ENCODE data around the gene FAT1.

The FAT1 gene

GRCh38 chr4:186657764-186658163 is 65.9 kb downstream of the FAT1 start:
- H3K9me3 Mint-ChIP-seq, result no peaks in the 10 kb centered on the region
- no peak overlapping the region for H3K27ac Mint-ChIP-seq
- DNase-seq (ENCODE audit: low spot score in 2 of 2) (no peak), ATAC-seq (ENCODE audit: low read depth) (no peak)
- no peak overlapping the region for H3K4me3 Mint-ChIP-seq
- H3K27me3 Mint-ChIP-seq, result no peaks in the 10 kb centered on the region
- H3K4me1 Mint-ChIP-seq, result no peaks in the 10 kb centered on the region
- H3K36me3 Mint-ChIP-seq, result no peaks in the 10 kb centered on the region

GRCh38 chr4:186653969-186654368 is 69.7 kb downstream of the FAT1 start:
- Mint-ChIP-seq H3K9me3 (no peaks in the 10 kb centered on the region), H3K27me3 (no peaks in the 10 kb centered on the region), H3K27ac (no peak overlapping the region), H3K4me1 (no peaks in the 10 kb centered on the region), H3K4me3 (no peak overlapping the region), H3K36me3 (no peaks in the 10 kb centered on the region)
- DNase-seq (ENCODE audit: low spot score in 2 of 2) (no peak), ATAC-seq (ENCODE audit: low read depth) (no peak)

GRCh38 chr4:186651624-186652023 is 72.0 kb downstream of the FAT1 start:
- H3K4me1 Mint-ChIP-seq, result no peaks in the 10 kb centered on the region
- ATAC-seq (ENCODE audit: low read depth) (no peak), DNase-seq (ENCODE audit: low spot score in 2 of 2) (no peak)
- no peaks in the 10 kb centered on the region for H3K36me3 Mint-ChIP-seq
- H3K27me3 Mint-ChIP-seq, result no peaks in the 10 kb centered on the region
- H3K9me3 Mint-ChIP-seq, result no peaks in the 10 kb centered on the region
- H3K4me3 Mint-ChIP-seq, result no peak overlapping the region
- H3K27ac Mint-ChIP-seq, result no peak overlapping the region

- no peak for DNase-seq (ENCODE audit: low spot score in 2 of 2)
- H3K27me3 Mint-ChIP-seq, result no peaks in the 10 kb centered on the region
- H3K27ac Mint-ChIP-seq, result no peak overlapping the region
- H3K36me3 Mint-ChIP-seq, result no peaks in the 10 kb centered on the region
- no peak overlapping the region for H3K4me3 Mint-ChIP-seq
- H3K4me1 Mint-ChIP-seq, result no peaks in the 10 kb centered on the region
- ATAC-seq (ENCODE audit: low read depth), result no peak
- no peaks in the 10 kb centered on the region for H3K9me3 Mint-ChIP-seq
Measured at GRCh38 chr4:186651181-186651603, 72.5 kb downstream of the FAT1 start.

- Mint-ChIP-seq H3K4me3 (no peak overlapping the region), H3K4me1 (no peaks in the 10 kb centered on the region), H3K27ac (no peak overlapping the region), H3K36me3 (no peaks in the 10 kb centered on the region), H3K9me3 (peaks cover 1% of the 10 kb centered on the region), H3K27me3 (no peaks in the 10 kb centered on the region)
- DNase-seq (ENCODE audit: low spot score in 2 of 2), result no peak
- ATAC-seq (ENCODE audit: low read depth), result no peak
Measured at GRCh38 chr4:186650401-186651180, 73.1 kb downstream of the FAT1 start.

GRCh38 chr4:186647821-186648220 is 75.8 kb downstream of the FAT1 start:
- DNase-seq (ENCODE audit: low spot score in 2 of 2), result no peak
- no peaks in the 10 kb centered on the region for H3K27me3 Mint-ChIP-seq

GRCh38 chr4:186644737-186645261 is 78.9 kb downstream of the FAT1 start:
- Mint-ChIP-seq H3K4me1 (no peaks in the 10 kb centered on the region), H3K27me3 (no peaks in the 10 kb centered on the region), H3K27ac (no peak overlapping the region), H3K9me3 (peaks cover 1% of the 10 kb centered on the region), H3K4me3 (no peak overlapping the region), H3K36me3 (no peaks in the 10 kb centered on the region)
- DNase-seq (ENCODE audit: low spot score in 2 of 2), result no peak
- ATAC-seq (ENCODE audit: low read depth), result no peak

More at GRCh38 chr4:186647821-186648220, 75.8 kb downstream of the FAT1 start:
- Mint-ChIP-seq H3K36me3 (no peaks in the 10 kb centered on the region), H3K4me1 (no peaks in the 10 kb centered on the region), H3K27ac (no peak overlapping the region), H3K9me3 (peaks cover 1% of the 10 kb centered on the region), H3K4me3 (no peak overlapping the region)
- ATAC-seq (ENCODE audit: low read depth), result no peak

- no peak for DNase-seq (ENCODE audit: low spot score in 2 of 2)
- Mint-ChIP-seq H3K27ac (no peak overlapping the region), H3K36me3 (no peaks in the 10 kb centered on the region), H3K4me1 (no peaks in the 10 kb centered on the region), H3K9me3 (peaks cover 1% of the 10 kb centered on the region), H3K4me3 (no peak overlapping the region), H3K27me3 (no peaks in the 10 kb centered on the region)
- ATAC-seq (ENCODE audit: low read depth), result no peak
Measured at GRCh38 chr4:186644311-186644638, 79.4 kb downstream of the FAT1 start.

GRCh38 chr4:186643501-186644310 is 80.0 kb downstream of the FAT1 start:
- ATAC-seq (ENCODE audit: low read depth) (no peak), DNase-seq (ENCODE audit: low spot score in 2 of 2) (no peak)
- Mint-ChIP-seq H3K27ac (no peak overlapping the region), H3K4me3 (no peak overlapping the region), H3K36me3 (no peaks in the 10 kb centered on the region), H3K4me1 (no peaks in the 10 kb centered on the region), H3K27me3 (no peaks in the 10 kb centered on the region), H3K9me3 (peaks cover 1% of the 10 kb centered on the region)

- DNase-seq (ENCODE audit: low spot score in 2 of 2), result no peak
- no peak for ATAC-seq (ENCODE audit: low read depth)
- no peak overlapping the region for H3K4me3 Mint-ChIP-seq
- H3K4me1 Mint-ChIP-seq, result no peaks in the 10 kb centered on the region
- no peaks in the 10 kb centered on the region for H3K27me3 Mint-ChIP-seq
- H3K27ac Mint-ChIP-seq, result no peak overlapping the region
- peaks cover 1% of the 10 kb centered on the region for H3K9me3 Mint-ChIP-seq
- H3K36me3 Mint-ChIP-seq, result no peaks in the 10 kb centered on the region
Measured at GRCh38 chr4:186642998-186643397, 80.7 kb downstream of the FAT1 start.

- H3K4me3 Mint-ChIP-seq, result no peak overlapping the region
- no peaks in the 10 kb centered on the region for H3K36me3 Mint-ChIP-seq
- H3K9me3 Mint-ChIP-seq, result peaks cover 1% of the 10 kb centered on the region
- no peak for DNase-seq (ENCODE audit: low spot score in 2 of 2)
- ATAC-seq (ENCODE audit: low read depth), result no peak
- no peak overlapping the region for H3K27ac Mint-ChIP-seq
- no peaks in the 10 kb centered on the region for H3K27me3 Mint-ChIP-seq
- no peaks in the 10 kb centered on the region for H3K4me1 Mint-ChIP-seq
Measured at GRCh38 chr4:186642530-186642929, 81.1 kb downstream of the FAT1 start.

GRCh38 chr4:186634591-186635128 is 89.0 kb downstream of the FAT1 start:
- Mint-ChIP-seq H3K4me3 (no peak overlapping the region), H3K27ac (no peak overlapping the region), H3K36me3 (no peaks in the 10 kb centered on the region), H3K4me1 (no peaks in the 10 kb centered on the region), H3K27me3 (no peaks in the 10 kb centered on the region), H3K9me3 (peaks cover 6% of the 10 kb centered on the region)
- no peak for DNase-seq (ENCODE audit: low spot score in 2 of 2)
- no peak for ATAC-seq (ENCODE audit: low read depth)

GRCh38 chr4:186633844-186634243 is 89.8 kb downstream of the FAT1 start:
- H3K27me3 Mint-ChIP-seq, result no peaks in the 10 kb centered on the region

GRCh38 chr4:186630128-186630527 is 93.5 kb downstream of the FAT1 start:
- H3K36me3 Mint-ChIP-seq, result no peaks in the 10 kb centered on the region
- no peaks in the 10 kb centered on the region for H3K27me3 Mint-ChIP-seq

More at GRCh38 chr4:186633844-186634243, 89.8 kb downstream of the FAT1 start:
- Mint-ChIP-seq H3K36me3 (no peaks in the 10 kb centered on the region), H3K9me3 (peaks cover 6% of the 10 kb centered on the region), H3K27ac (no peak overlapping the region), H3K4me1 (no peaks in the 10 kb centered on the region), H3K4me3 (no peak overlapping the region)
- DNase-seq (ENCODE audit: low spot score in 2 of 2), result no peak
- no peak for ATAC-seq (ENCODE audit: low read depth)

More at GRCh38 chr4:186630128-186630527, 93.5 kb downstream of the FAT1 start:
- ATAC-seq (ENCODE audit: low read depth) (no peak), DNase-seq (ENCODE audit: low spot score in 2 of 2) (no peak)
- Mint-ChIP-seq H3K9me3 (peaks cover 6% of the 10 kb centered on the region), H3K4me1 (no peaks in the 10 kb centered on the region), H3K4me3 (no peak overlapping the region), H3K27ac (no peak overlapping the region)
